NCI-H1417 (cell line): ENCODE data around the gene ATP6V0C.
"Not testable (repeated sequence)": the region's sequence is repeated elsewhere in the genome, so short reads cannot be mapped to it uniquely, and the experiment has no call there.

Source experiments
- DNase-seq, 3 experiments: peaks; one replicate each; lab custom pipeline; 2025; lab: John Stamatoyannopoulos, UW

Gene ATP6V0C

DNA sequence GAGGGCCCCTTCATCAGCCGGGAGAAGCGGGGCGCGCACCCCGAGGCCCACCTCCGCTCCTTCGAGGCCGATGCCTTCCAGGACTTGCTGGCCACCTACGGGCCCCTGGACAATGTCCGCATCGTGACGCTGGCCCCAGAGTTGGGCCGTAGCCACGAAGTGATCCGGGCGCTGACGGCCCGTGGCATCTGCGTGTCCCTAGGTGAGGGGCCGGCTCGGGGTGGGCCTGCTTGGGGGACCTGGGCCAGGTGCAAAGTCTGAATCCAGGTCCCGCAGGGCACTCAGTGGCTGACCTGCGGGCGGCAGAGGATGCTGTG, 14.0 kb downstream of the ATP6V0C start:
- DNase-seq, result no peak

DNA sequence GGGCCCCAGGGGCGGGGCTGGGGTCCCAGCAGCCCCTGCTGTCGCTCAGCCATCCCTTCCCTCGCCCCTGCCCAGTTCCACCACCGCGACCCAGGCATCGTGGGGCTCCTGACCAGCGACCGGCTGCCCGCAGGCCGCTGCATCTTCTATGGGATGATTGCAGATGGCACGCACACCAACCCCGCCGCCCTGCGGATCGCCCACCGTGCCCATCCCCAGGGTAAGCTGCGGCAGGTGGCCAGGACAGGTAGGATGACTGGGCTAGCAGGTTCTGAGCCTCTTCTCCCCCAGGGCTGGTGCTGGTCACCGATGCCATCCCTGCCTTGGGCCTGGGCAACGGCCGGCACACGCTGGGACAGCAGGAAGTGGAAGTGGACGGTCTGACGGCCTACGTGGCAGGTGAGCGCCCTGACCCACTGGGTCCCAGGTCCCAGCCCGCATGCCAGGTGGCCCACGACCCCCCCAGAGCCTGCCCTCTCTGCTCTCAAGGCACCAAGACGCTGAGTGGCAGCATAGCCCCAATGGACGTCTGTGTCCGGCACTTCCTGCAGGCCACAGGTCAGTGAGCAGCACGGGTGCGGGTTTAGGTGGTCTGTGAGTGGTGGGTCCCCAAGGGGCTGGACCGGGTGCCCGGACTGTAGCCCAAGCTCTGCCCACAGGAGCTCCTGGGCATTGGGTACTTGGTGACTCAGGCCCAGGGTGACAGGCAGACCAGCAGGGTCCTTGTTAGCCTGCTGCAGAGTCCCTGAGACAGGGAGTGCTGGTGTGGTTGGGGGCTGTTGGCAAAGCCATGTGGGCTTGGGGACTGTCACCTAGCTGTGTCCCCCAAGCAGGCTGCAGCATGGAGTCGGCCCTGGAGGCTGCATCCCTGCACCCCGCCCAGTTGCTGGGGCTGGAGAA, 14.7 kb downstream of the ATP6V0C start:
- DNase-seq, result no peak

DNA sequence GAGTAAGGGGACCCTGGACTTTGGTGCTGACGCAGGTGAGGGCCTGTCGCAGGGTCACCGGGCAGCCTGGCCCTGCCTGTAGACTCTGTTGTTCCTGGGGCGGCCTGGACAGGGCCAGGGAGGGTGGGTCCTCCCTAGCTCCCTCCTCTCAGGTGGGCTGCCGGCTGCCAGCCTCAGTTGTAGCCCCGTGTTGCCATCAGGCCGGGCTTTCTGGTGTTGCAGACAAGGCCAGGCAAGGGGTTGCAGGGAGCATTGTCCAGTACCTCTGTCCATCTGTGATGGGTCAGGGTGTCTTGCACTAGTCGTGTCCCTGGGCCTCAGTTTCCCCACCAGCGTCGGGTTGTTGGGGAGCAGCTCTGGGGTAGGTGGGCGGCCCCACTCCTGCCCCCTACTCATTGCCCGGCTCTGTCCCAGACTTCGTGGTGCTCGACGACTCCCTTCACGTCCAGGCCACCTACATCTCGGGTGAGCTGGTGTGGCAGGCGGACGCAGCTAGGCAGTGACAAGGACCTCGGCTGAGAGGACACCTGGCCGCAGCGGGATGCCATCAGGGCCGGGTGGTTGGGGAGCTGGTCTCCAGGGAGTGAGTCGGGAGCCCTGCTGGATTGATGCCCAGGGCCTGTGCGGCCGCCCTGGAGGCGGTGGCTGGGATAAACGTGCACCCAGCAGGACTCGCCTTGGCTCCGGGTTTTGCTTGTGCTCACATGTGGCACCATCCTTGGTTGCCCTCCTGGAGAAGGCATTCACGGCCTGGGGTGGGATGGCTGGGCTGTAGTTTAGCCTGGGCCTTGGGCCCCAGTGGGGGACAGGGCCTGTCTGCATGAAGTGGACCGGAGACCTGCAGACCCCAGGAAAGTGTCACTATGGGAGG, 15.5 kb downstream of the ATP6V0C start:
- no peak for DNase-seq

DNA sequence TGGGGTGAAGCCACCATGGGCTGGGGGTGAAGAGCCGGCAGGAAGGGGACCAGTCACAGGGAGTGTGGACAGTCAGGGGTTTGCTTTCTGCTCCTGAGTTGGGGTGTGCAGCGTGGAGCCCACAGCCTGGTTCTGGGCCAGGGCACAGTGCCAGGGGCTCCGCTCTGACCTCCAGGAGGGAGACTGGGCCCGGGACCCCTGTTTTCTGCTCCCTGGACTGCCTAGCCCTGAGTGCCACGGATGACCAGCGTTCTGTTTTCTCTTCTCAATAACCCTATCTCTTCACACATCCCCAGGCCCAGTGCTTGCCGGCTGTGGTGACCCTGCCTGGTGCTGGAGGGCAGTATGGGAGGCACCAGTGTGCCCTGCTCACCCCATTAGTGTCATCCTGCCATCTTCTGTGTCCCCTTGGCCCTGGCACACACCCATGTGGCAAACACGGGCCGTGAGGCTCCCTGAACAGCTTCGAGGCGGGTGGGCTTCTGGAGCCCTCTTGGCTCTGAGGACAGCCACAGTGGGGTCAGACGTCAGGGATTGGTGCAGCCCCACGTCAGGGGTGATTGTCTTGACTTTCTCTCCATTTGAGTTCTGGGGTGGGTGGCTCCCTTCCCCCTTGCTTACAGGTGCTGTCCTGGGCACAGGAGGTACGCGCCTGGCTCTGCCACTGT, 16.3 kb downstream of the ATP6V0C start:
- no peak for DNase-seq

DNA sequence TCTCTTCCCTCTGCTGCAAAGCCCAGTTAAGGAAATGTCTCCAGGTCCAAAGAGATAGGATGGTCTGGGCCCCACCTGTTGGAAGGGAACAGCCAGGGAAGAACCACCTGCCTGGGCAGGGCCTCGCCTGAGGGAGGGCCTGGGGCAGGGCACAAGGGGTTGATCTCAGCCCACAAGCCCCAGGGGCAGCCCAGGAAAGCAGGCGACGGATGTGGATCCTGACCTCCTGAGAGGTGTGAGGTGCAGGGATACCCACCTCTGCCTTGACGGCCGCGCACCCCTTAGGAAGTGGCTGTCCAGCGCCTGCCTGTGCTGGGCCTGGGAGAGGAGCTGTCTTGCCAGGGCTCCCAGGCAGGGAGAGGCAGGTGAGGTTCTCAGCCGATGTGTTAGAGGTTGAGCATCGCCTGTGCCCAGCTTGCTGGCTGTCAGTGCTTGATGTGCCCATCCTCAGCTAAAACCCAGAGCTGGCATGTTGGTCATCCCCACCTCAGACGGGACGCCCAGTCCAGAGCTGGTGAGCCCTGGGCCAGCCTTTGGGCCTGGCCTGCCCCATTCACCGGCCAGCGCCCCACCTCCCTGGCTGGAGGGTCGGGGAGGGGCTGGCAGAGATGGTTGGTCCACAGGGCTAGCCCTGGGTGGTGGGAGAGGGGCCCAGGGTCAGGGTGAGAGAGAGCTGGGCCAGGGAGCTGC, 17.0 kb downstream of the ATP6V0C start:
- no peak for DNase-seq

- DNase-seq, result no peak
These were observed 17.6 kb downstream of the ATP6V0C start, which contains the start of gene CEMP1 for GRCh38 chr16:2531371-2531695. CEMP1 (minus strand) TSS chr16:2531408; CDS start chr16:2531073, 335 bp downstream.

DNA sequence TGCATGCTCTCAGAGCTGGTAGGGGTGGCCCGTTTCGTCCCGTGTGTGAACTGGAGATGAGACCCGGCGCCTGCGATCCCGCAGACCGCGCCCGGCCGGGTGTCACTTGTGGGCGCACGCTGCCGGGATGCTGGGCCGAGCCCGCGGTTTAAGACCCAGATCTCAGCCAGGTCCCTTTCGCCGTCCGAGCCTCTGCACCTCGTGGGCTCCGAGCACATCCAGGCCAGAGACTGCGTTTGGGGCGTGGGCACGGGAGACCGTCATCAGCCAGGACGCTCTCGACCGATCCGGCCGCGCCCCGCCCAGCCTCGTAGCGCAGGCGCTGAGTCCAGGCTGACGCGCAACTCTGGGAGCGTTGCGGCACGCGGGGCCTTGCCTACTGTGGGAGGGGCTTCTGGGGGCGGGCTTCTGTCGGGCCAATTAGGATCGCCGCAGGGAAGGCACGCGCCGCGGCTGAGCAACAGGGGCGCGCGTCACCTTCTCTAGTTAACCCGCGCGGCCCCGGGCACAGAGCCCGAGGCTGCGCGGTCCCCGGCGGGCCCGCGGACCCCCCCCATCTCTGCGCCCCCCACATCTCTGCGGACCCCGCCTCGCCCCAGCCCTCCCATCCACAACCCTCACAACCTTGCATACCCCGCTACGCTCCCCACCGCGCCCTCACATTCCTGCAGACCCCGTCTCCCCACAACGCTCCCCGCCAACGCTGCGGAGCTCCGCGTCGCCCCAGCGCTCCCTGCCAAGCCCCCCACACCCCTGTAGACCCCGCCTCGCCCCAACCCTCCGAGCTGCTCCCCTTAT, 18.1 kb downstream of the ATP6V0C start:
- DNase-seq, result peak; percentile 95 to 100 (median 96)

DNA sequence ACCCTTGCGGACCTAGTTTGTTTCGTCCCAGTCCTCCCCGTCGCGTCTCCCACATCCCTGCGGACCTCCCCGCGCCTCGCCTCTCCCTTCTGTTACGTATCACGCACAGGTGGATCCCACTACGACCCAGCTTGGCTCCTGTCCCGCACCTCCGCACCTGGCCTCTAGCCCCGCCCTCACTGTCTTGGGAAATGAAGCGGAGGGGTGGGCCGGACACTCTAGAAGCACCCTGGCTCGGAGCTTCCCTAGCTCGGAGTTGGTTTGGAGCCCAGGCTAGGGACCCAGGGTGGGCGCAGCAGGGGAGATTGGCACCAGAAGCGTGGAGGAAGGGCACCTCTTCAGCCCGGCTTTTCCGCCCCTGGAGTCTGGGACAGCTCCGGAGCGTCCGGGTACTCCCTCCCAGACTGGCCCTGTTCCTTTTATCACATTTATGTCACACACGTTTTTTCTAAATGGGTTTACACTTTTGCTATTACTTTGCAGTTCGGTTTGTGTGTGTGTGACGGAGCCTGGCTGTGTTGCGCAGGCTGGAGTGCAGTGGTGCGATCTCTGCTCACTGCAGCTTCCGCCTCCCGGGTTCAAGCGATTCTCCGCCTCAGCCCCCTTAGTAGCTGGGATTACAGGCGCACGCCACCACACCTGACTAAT, 18.9 kb downstream of the ATP6V0C start:
- peak; percentile 59 to 72 (median 64) for DNase-seq

- peak in 1 of 3 experiments; percentile 59 for DNase-seq
These were observed 19.5 kb downstream of the ATP6V0C start for GRCh38 chr16:2533142-2533755.

GRCh38 chr16:2533912-2534311, 20.2 kb downstream of the ATP6V0C start:
- DNase-seq, result no peak

GRCh38 chr16:2534335-2534734, 20.6 kb downstream of the ATP6V0C start:
- not testable (repeated sequence) for DNase-seq

DNA sequence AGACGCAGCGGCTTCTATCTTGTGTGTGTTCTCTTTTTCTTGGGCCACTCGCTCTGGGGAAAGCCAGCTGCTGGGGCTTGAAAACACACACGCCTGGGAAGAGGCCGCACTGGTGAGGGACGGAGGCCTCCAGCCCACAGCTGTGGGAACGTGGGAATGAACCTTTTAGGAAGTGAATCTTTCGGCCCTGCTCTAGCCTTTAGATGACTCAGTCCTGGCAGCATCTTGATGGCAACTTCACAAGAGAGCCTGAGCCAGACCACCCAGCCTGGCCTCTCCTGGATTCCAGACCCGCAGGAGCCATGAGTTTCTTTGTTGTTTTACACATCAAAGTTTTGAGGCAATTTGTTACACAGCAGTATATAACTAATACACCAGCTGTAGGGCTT, 21.9 kb downstream of the ATP6V0C start:
- DNase-seq, result no peak

- peak; percentile 93 to 99 (median 95) for DNase-seq
These were observed 24.0 kb downstream of the ATP6V0C start, which contains the start of gene PDPK1 for GRCh38 chr16:2537451-2538379. PDPK1 (plus strand) TSS chr16:2538021; CDS start chr16:2538113, 92 bp downstream.

DNA sequence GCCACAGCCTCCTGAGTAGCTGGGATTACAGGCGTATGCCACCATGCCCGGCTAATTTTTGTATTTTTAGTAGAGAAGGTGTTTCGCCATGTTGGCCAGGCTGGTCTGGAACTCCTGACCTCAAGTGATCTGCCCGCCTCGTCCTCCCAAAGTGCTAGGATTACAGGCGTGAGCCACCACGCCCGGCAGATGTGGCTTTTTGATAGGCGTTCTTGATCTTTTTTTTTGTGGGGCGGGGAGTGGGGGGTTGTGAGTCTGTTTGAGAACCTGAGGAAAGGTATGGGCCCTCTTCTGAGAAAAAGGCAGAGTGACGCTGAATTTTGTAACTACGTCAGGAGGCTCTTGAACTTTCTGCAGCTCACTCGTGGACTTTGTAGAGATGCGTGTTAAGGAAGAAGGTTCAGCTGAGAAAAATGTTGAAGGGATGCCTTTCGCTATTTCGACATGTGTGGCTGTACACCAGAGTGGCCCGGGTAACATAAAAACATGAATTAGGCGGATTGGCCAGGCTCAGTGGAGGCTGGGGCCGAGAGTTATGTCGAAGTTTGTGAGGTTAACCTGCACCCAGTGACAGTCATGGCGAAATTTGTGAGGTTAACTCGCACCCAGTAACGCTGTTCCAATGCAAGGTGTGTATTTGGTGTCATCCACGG, 25.6 kb downstream of the ATP6V0C start:
- DNase-seq, result not testable (repeated sequence)

- DNase-seq, result not testable (repeated sequence)
These were observed 26.2 kb downstream of the ATP6V0C start for GRCh38 chr16:2539845-2540458.

DNA sequence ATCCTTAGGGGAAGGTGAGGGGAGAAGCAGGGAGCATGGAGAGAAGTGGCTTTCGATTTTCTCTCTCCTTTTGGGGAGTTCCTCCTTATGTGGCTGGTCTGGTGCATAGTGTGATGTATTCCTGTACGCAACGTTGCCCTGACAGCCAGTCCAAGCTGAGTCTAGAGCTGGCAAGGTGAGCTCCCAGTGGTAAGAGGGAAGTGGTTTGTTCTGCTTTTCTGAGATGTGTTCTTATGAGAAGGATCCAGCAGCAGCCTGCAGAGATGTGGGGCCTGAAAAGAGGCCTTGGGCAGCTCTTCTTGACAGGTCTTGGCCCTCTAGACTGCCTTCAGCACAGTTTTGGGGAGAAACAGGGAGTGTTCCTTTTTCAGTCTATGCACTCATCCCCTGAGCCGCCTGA, 27.2 kb downstream of the ATP6V0C start:
- not testable (repeated sequence) for DNase-seq

DNA sequence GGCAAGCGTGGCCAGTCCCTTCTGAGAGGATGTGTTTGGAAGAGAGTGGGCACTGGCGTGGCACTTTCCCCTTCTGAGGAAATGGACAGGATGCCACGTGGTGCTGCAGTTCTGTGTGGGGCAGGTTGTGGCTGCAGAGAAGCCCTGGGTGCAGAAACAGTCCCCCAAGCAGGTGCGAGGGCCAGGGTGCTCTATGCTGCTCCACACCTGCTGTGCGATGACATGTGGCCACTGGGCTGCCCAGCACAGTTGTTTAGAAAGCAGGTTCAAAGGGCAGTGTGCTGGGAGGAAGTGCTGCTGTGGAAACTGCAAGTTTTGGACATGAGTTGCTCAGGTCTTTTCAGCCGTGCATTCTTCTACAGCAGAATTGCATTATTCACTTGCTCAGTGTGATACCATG, 27.7 kb downstream of the ATP6V0C start:
- not testable (repeated sequence) for DNase-seq

DNA sequence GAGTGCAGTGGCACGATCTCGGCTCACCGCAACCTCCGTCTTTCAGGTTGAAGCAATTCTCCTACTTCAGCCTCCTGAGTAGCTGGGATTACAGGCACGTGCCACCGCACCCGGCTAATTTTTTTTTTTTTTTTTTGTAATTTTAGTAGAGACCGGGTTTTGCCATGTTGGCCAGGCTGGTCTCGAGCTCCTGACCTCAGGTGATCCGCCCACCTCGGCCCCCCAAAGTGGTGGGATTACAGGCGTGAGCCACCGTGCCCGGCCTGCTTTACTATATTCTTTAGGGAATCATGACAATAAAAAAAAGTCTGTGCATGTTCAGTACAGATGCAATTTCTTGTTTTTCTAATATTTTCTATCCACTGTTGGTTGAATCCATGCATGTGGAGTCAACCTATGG, 30.0 kb downstream of the ATP6V0C start:
- not testable (repeated sequence) for DNase-seq
